Measurements from ENCODE around the gene CHAF1A.

Gene CHAF1A

DNA sequence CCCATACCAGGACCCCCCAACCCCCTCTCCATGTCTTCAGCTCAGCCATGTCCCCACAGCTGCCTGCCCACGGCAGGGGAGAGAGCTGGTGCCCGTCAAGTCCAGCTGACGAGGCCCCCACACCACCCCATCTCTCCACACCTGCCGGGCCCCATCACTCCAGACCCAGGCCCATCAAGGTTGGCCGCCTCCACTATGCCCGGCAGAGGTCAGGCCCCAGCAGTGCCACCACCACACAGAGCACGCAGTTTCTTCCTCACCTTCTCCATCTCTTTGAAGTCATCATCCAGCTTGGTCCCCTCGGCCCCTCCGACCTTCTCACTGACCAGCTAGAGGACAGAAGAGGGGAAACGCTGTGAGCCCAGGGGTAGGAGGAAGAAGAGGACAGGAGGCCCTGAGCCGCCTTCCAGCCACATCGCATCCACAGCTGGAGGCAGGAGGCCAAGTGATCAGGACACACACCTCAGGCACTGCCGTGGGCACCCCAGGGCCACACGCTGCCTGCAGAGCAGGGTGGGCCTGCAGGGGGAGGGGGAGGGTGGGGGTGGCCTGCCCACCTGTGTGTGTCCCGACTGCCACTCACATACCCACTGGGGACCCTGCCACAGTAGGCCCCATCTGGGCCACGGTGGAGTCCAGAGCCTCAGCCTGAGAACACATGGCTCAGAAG lies 35.6 kb upstream of the CHAF1A start:
- no peak for DNase-seq (ENCODE audit: low read depth)

DNA sequence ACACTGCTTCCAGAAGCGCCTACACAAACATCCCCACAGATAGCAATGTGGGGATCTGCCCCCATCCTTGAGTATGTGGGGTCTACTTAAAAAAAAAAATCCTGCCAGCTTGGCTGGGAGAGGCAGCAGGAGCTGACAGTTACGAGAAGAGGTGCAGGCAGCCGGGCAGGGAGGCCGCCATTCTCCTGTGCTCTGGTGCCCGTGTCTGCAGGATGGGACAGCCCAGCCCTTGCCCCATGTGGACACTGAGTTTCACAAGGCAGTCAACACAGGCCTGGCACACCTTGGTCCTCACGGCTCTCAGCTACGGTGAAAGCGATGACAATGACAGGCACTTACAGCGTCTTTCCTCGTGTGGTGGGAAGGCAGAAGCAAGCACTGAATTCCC lies 35.1 kb upstream of the CHAF1A start:
- DNase-seq (ENCODE audit: low read depth), result no peak

DNA sequence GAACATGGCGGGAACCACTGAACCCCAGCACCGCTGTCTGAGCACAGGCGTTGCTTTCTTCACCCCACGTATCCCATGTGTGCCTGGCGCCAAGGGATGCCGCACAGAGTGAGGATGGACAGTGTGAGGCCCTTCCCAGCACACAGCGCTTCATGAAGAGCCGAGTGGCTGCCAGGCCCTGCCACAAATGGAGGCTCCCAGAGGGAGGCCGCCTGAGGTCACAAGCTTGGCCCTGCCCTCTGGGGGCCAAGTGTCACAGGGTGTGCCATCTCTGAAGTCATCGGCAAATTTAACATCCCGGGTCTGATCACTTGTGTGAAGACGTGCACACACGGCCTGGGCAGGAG lies 34.7 kb upstream of the CHAF1A start:
- DNase-seq (ENCODE audit: low read depth), result no peak

DNA sequence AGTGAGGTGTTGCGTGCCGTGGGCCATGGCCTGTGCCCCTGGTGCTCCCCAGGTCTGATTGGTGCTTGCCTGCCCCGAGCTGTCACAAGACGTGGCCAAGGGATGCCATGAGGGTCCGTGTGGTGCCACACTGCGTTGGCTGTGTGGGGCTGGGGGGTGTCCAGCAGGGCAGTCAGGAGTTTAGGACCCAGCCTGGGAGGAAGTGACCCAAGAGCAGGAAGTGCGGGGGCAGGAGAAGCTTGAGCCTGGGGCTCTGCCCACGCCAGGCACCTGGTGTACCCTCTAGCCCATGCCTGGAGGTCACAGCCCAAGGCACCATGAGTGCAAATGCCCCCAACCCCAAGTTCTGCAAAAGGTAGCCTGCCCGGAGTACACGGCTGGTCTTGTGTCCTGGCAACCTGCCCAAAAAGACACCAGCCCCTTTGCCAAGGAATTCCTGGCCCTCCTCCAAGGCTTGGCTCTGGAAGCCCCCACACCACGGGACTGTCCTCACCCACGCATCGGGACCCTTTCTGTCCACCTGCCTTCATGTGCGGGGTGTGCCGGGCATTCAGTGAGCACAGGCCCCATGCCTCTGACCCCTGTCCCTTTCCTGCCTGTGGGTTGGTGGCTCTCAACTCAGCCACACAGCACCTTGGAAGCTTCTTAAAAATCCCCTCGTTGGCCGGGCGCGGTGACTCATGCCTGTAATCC lies 34.2 kb upstream of the CHAF1A start:
- DNase-seq (ENCODE audit: low read depth), result no peak

DNA sequence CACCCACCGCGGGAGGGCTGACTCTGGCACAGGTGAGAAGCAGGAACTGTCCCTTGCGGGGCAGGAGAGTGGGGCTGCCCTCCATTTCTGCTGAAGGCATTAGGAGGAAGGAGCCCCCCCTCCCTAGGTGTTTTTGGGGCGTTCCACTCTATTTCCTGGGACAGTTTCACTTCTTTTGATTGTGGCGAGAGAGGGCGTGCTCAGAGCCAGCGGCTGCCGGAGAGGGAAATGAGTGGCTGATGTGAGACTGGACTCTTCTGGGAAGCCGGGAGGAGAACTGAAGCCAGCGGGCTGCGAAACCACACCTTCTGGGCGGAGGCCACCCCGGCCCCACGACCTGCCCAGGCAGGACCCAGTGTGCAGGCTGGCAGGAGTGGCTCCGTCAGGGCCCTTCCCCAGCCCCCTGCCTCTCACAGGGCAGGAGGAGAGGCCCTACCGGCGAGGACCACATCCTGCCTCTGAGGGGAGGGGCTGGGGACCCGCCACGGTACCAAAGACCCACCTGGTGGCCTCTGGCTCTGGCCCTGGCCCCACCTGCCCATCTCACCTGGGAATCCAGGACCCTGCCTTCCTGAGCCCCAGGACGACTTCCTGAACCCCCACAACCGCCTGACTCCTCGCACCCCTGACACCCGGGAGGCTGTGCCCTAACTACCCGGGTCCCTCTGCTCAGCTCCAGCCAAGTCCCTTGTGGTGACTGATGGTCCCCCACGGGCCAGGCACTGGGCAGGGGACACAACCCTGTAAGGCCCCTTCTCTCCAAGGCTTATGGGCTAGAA lies 33.1 kb upstream of the CHAF1A start:
- DNase-seq (ENCODE audit: low read depth), result peak; percentile 47

DNA sequence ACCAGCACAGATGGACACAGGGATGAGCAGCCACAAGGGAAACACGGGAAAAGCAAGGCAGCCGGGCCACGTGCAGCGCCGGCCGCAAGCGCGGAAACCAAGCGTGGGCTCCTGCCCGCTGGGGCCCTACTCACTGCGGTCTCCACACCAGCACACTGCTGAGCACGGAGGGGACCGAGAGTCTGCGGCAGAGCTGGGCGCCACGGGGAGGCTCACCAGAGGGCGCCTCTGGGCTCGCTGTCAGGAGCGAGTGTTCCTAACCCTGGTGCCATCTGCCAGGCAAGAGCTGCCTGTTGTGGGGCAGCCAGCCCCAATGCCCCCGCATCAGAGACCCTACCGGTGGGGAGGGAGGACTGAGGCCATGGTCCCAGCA lies 32.6 kb upstream of the CHAF1A start:
- peak; percentile 66 for DNase-seq (ENCODE audit: low read depth)

DNA sequence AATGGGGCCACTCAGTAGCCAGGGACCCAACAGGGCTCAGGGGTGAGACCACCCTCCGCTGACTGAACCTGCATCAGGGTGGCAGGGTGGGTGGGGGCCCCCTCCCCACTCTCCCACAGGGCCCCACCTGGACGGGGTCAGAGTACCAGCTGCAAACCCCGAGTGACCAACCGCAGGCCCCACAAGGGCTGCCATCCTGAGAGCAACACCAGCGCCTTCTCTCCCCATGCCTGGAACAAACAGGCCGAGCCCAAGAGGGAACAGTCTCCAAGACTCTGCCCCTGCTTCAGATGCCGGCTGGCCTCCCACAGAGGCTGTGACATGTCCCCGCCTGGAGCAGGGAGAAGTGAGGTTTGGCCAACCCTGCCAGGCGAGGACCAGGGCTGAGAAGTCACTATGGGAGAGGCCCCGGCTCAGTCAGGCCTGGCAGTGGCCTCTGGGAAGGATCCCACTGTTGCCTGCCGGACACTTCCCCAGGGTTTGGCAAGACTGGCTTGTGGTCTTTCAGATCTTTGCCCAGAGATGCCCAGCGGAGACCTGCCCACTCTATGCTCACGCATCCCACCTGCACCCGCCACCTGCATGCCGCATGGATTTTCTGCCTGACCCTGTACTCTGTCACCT lies 31.9 kb upstream of the CHAF1A start:
- DNase-seq (ENCODE audit: low read depth), result no peak

DNA sequence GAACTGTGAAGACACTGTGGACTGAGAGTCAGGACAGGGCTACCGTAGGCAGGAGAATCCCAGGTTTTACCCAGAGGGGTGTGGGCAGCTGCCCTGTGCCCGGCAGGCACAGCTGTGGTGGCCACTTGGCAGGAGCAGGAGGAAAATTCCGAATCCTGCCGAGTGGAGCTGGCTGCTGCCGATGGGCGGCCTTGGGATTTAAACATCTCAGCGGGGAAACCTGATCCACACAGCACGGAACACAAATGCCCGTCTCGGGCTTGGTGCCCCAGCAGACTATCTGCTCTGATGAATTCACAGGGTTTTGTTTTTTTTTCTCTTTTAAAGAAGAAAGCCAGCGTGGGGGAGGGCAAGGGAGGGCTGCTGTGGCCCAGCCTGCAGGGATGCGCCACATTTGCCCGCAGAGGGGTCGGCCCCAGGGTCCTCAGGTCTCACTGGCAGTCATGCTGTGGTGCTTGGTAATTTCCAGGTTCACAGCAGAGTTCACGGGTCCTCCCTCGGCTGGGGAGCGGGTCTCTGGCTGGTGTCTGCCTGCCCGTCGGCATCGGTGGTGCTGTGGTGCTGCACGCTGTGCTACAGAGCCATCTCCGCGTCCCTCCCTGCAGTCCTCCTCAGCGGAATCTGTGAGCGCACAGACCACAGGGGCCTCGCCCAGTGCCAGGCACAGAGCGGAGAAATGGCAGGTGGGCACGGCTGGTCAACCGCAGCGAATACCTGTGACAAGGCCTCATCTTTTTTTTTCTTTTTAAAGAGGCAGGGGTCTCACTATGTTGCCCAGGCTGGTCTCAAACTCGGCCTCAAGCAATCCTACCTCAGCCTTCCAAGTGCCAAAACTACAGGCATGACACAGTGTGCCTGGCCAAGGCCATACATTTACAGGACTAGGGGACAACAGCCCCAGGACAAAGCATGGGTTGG lies 30.9 kb upstream of the CHAF1A start:
- DNase-seq (ENCODE audit: low read depth), result no peak

DNA sequence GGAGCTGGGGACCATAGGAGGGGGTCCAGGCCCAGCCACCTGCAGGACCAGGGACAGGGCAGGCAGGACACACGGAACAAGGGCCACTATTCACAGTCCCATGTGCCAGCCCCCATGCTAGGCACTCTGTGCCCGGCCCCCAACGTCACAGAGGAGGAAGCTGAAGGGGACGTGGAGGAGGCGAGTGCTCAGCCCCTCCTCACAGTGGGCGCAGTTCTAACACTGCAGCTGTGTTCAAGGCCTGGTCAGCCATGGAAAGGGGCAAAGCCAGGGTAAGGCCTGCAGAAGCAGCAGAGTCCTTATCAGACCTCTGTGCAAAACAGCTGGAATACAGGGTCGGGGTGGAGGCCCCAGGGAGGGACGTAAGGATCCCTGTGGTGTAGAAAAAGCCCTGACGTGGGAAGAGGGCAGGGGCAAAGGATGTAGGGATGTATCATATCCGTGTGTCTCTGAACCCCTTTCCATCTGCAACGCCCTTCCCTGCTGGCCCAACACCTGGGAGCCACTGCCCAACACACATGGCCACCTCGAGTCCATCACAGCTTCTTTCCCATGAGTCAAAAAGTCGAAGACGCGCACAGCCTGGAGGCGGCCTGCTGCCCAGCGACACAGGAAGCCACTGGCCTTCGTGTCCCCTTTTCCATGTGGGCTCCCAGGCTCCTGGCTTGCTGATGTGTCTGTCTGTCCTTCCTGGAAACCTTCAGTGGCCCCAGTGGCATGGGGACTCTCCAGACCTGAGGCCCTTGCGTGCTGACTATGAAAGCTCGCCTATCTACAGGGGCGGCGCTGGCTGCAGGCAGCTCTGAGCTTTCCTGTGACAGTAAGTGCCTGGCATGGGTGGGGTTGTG lies 30.1 kb upstream of the CHAF1A start:
- DNase-seq (ENCODE audit: low read depth), result no peak

DNA sequence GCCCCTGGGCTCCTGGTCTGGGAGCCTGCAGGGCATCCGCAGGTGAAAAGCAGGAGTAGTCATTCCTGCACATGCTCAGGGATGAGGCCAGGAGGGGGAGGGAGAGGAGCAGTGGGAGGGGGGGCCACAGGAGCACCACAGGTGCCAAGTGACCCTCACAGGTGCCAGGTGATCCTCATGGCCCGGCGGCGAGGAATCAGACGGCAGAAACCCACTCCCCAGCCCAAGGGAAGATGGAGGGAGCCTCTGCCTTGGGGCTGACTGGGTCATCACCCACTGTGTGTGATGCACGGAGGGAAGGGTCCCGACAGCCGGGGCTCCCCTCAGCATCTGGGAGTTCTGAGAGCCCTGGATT lies 29.4 kb upstream of the CHAF1A start:
- no peak for DNase-seq (ENCODE audit: low read depth)

DNA sequence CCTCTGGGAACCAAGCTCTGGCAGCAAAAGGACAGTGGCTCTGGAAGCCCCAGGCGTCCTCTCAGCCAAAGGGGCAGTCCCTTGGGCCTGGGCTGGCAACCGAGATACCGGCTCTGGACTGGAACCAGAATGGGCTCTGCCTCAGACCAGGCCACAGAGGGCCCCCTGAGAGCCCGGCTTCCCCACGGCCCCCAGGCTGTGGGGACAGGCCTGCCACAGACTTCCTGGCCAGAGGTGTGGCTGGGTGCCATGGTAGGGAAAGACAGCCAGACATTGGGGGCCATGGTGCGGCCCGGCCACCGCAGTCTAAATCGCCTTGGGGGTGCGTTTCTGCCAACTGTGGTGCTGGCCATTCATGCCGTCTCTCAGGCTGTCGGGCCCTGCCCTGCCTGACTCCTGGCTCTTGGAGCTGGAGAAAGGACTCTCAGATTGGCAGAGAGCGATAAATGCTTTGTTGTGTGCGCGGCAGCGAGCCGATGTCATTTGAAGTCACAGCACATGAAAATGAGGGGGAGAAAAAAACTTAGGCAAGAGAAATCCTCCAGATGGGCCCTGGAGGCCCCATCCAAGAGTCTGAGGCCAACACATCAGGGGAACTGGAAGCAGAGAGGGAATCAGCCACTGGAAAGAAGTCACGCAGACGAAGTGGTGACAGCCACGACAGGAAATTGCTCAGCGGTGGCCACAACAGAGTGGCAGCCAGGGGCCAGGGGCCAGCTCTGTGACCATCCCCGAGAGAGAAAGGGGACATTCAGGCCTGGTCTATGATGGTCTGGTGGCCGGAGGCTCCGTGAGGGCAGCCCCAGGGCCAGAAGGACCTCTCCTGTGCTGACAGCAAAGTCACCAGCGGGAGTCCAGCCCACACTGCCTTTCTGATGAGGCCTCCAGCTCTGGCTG lies 28.6 kb upstream of the CHAF1A start:
- DNase-seq (ENCODE audit: low read depth), result no peak

DNA sequence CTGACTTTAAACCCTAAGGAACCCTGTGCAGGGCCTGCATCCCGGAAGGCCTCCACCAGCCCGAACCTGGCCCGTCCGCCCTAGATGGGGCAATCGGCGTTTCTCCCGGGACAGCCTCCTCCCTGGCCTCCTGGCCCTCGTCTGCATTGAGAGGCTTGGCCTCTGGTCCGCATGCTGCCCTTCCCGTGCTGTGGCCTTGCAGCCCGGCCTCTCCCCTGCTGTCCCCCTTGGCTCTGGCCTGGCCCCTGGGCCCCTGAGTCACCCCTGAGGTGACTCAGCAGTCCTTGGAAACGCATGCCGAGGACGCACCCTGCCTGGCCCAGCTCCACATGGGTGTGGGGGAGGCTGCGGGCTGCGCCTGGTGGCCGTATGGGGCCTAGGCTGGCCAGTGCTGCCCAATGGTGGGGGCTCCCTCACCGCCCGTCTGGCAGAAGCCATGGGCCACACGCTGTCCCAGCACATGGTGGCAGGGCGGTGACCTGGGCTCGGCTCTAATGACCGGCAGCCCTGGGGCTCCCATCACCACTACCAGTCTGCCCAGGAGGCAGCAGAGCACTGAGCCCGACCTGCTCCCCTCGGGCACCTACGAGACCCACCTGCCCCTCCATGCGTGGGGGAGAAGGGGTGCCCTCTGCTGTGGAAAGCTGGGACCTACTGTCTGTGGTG lies 27.8 kb upstream of the CHAF1A start:
- no peak for DNase-seq (ENCODE audit: low read depth)

DNA sequence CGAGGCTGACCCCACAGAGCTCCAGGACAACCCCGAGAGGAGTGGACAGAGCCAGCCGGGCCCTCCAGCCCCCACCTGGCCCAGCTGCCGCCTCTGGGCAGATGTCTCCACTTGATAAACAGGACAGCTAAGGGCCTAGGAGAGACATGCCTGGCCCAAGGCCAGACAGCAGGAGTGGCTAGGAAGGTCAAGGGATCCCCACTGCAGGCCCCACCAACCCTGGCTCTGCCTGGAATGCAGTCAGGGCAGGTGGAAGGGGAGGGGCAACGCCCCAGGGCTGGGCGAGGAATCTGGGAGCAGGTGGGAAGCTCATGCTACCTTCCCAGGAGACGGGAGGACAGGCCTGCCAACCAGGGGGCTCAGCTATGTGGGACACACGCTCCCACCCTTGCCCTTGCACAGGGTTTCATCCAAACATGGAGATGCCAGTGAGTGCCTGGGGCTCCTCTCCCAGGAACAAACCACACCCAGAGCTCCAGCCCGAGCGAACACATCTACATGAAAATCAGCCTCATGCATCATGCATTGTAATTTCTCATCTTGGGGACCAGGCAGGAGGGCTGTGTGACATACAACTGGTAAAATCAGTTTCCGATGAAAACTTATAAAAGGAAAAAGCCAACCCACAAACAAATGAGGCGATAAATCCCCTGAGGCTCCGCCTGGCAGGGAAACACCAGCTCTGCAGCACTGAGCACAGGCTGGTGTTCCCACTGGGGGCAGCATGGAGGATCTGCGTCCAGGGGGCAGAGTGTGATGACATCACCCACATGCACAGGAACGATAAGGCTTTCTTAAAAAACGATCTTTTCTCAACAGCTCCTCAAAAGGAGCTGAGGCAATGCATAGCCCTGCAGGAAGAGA lies 27.0 kb upstream of the CHAF1A start:
- no peak for DNase-seq (ENCODE audit: low read depth)

DNA sequence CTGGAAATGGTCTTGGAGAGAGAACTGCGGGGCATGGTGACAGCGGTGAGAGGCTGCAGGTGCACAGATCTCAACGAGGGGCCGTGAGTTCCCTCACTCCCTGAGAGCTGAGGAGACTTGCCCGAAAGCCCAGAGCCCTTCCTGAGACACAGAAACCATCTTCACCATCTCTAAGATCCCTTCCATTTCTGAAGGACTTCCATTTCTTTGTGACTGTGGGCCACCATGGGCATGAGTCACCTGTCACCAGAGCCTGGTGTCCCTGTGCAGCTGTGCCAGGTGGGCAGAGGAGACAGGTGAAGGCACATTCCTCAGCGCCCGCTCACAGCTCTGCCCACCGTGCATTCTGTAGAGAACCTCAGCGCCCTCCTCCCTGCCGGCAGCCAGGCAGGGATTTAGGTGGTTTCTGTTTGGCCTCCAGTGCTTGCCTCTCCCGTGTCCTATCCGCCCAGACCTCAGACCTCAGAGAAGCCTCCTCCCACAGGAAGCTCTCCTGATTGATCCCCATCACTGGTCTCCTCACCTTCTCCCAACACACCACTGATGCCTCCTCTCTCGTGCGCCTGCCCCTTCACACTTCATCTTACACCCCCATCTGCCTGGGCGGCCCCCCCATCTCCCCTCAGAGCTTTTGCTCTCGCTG lies 26.3 kb upstream of the CHAF1A start:
- DNase-seq (ENCODE audit: low read depth), result no peak

DNA sequence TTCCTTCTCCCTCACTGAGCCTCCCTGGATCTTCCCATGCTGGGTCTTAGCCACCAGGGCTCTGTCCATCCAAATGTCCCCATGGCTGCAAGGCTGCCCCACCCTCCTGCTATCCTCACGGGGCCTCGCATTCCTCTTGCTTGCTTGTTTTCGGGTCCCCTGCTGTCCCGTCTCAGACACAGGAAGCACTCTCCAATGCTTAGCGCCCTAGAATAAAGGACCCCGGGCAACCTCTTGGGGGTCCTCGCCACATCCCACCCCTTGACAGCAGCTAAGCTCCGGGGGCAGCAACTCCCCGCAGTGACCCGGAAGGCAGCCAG lies 25.8 kb upstream of the CHAF1A start:
- no peak for DNase-seq (ENCODE audit: low read depth)

DNA sequence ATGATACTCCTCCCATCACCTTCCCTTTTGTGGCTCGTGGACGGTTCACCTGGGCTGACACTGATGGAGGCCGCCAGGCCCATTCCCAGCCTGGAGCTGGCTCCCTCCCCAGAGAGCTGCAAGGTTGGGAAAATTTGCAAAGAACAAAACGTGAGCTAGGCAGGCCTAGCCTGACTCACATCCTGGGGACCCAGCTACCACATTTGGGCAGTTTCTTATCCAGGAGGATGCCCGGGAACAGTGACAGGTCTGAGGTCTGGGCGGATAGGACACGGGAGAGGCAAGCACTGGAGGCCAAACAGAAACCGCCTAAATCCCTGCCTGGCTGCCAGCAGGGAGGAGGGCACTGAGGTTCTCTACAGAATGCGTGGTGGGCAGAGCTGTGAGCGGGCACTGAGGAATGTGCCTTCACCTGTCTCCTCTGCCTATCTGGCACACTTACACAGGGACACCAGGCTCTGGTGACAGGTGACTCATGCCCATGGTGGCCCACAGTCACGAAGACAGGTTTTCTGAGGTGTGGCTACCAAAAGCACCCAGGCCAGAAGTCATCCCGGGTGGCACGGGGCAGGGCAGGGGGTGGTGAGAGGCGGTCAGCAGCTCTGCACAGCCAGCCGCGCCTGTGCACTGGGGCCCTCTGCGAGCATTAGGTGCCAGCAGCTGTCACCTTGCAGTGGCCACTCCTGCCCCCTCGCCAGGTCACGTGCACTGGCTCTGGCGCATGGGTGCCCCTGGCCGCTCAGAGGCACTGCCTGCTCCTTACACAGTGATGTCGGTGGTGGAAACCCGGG lies 25.3 kb upstream of the CHAF1A start:
- no peak for DNase-seq (ENCODE audit: low read depth)

DNA sequence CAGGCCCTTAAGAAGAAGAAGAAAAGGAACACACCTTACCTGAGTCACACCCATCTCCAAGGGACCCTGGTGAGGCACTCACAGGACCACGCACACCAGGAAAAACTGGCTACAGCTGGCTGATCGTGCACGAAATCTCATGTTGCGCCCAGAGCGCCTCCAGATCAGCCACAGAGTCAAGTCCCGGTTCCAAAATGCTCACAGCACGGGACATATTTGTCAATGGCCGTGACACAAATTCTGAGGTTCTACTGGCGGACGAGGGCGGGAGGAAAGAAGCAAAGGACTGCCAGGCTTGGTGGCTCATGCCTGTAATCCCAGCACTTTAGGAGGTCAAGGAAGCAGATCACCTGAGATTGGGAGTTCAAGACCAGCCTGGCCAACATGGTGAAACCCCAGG lies 23.6 kb upstream of the CHAF1A start:
- DNase-seq (ENCODE audit: low read depth), result no peak

Measured in stimulated activated CD4-positive, alpha-beta T cell treated with anti-CD3 and anti-CD28 coated beads, Interleukin-2, amount 100 ng/mL, for 4 hours (primary cell).